GM10266 (cell line): ENCODE results near the gene RPS21.

Source experiments
- DNase-seq: peaks from one replicate; pipeline ENCODE4 v3.0.0; 2012; ENCODE audit errors: extremely low spot score
- CTCF ChIP-seq: IDR thresholded peaks from 2 replicates; pipeline ENCODE4 v1.5.1; 2012; ENCODE audit warnings: mild to moderate bottlenecking, low read depth; ENCODE audit not compliant: control insufficient read depth, insufficient read depth; ENCODE audit errors: missing control alignments

RPS21 gene

DNA sequence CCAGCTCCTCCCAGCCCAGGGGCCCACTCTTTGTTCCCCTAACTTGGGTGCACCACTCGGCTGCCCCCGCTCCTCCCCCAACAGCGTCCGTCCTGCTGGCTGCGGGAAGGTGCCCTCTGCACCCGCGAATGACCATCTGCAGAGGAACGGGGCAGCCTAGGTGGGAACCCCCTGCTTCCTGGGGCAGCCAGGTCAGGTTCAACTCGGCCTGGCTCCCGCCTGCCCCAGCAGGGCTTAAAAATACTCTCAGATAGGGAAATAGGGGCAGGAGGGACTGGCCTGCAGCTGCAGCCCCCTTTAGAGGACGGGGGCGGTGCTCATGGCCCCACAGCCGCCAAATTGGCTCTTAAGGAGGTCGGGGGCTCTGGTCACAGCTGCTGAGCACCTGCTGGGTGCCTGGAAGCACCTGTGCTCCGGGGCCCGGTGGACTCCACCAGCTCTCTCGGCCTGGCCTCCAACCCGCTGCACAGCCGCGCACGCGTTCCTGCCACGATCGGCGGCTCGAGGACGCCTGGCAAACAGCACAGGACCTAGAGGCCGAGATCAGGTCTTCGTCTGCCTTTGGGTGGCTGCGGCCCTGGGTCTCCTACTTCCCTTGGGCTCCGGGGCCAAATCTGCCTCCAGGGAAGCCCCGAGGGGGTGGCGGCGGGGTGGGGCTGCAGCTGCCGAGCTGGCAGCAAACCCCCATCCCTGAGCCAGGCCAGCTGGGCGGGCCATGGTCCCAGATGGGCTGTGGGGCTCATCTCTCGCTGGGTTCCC is 19.1 kb upstream of the RPS21 start:
- no peak for DNase-seq
- no peak for TF ChIP-seq CTCF

- no peak for TF ChIP-seq CTCF
- DNase-seq, result no peak
Observed at GRCh38 chr20:62368392-62368975, 18.4 kb upstream of the RPS21 start.

DNA sequence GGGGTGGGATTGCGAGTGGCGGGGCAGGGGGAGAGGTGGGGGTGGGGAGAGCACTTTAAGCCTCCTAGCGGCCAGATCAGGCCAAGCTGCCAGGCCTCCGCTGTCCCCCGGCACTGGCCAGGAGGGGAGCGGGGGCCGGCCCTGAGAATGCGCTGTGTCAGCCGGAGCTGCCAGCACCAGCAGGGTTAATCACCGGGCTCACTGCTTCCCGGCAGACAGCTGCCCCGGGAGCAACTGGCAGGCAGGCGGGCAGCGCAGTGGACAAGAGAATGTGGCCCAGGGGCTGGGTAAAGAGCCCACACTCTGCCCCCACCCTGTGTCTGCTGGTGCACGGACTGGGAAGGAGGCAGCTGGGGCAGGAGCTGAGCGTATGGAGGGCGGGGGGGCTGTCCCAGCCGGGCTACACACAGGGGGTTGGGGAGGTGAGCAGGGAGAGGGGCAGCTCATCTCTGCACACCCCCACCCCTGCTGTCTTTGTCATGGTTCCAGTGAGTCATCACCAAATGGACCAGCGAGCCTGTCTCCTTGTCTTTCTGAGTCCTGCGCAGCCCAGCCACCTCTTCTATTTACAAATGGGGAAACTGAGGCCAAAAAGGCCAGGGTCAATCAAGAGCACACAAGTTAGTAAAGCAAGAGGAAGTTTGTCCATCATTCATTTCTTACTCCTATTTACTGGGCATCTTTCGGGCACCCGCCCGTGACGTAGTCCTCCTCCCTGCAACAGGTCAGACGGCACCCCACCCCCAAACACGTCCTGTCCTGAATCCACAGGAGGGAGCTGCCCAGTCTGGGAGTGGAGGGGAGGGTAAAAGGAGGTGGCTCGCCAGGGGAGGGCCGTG is 17.7 kb upstream of the RPS21 start:
- TF ChIP-seq CTCF, result peak; percentile 34
- peak; percentile 67 for DNase-seq

DNA sequence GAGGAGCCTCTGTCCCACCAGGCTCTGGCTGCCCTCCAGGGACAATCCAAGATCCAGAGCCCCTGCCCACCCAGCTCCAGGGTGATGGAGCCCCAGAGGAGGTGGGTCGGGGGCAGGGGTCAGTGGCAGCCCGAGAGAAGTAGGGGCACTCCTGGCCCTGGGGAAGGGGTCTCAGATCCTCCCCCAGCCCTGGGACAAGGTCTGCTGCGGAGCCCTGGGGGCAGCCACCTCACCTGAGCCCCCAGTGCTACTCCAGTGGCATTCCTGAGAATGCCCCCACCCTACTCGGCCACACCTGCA is 17.1 kb upstream of the RPS21 start:
- no peak for TF ChIP-seq CTCF
- no peak for DNase-seq

DNA sequence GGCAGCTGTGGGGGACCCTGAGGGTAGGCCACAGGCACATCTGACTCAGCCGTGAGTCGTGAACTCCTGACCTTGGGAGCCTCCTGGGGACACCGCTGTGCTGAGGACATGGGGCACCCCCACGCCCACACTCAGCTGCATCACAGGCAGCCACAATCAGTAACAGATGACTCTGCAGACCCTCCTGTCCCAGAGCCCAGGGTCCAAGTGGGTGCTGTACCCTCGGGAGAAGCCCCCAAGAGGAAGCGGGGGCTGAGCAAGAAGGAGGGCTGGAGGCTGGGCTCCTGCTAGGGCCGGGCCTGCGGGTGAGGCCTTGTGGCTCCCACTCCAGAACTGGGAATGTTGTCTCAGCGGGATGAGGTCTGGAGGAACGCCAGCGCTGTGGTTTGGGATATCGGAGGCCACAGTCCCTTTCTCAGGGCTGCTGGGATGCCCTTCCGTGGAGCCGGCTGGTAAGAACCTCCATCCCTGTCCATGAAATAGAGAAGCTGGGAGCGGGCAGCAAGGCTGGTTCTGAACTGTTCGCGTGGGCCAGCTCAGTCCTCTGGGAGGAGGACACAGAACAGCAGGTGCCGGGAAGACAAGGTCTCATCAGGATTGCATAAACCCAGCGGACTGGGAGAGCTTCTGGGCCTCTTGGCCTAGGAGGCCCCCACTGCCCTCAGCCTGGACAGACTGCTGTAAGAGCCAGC is 16.6 kb upstream of the RPS21 start:
- no peak for TF ChIP-seq CTCF
- peak; percentile 61 for DNase-seq

DNA sequence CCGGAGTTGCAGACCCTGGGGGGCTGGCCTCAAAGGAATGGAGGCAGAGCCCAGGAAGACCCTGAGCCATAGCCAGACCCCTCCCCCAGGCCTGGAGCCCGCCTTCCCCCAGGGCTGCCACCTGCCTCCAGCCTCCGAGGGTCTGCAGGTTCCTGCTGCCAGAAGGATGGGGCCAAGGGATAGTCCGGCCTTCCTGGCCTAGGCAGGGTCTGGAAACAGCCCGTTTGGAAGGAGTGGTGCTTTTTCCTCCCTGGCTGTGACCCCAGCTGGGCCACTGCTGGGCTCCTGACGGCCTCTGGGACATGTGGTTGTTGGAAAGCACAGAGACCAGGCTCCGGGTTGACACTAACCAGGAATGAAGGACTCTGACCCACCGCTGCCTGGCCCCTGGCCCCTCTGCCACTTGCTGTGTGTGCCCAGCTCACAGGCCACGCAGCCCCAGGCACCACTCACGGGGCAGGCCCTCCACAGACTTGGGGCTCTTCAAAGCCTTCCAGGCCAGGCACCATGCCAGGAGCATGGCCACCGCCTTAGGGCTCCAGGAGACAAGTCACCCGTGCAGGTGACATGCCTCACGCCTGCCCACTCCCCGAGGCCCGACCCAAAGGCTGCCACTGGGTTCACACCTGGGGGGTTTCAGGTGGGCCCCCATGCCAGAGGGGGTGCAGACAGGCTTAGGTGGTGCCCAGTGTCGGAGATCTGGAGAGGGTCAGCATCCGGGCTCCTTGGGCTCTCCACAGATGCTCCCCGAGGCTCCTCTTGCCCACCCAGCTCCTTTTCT is 15.9 kb upstream of the RPS21 start:
- TF ChIP-seq CTCF, result no peak
- DNase-seq, result no peak
